Liver (tissue), 9 donors: Measurements from ENCODE around the gene GGT6. TPM values are rescaled to one million over a fixed set of nuclear protein-coding genes. Genes with fewer than 3 reads are reported as not detected.

Experiments
- DNase-seq: peaks from one replicate; pipeline ENCODE4 v3.0.0-alpha.2; 2017; ENCODE audit warnings: low spot score
- H3K27ac ChIP-seq, 2 donors: one replicate each; pipeline ENCODE4 v1.7.0; 2013; ENCODE audit warnings: inconsistent platforms in 2 of 2, low read length in 2 of 2, control low read depth in 1 of 2, low read depth in 1 of 2, mild to moderate bottlenecking in 1 of 2
- H3K27me3 ChIP-seq, 4 donors: one replicate each; pipeline versions ENCODE4 v1.6.1 to v1.7.0; 2013; ENCODE audit warnings: low read length in 3 of 4, inconsistent platforms in 1 of 4, mild to moderate bottlenecking in 1 of 4, moderate library complexity in 1 of 4; ENCODE audit not compliant: control insufficient read depth in 4 of 4, insufficient read depth in 4 of 4
- H3K36me3 ChIP-seq, 4 donors: one replicate each; pipeline versions ENCODE4 v1.6.1 to v1.7.0; 2013; ENCODE audit warnings: low read length in 3 of 4, mild to moderate bottlenecking in 3 of 4, low read depth in 1 of 4, moderate library complexity in 1 of 4; ENCODE audit not compliant: control insufficient read depth in 4 of 4, insufficient read depth in 3 of 4
- H3K4me1 ChIP-seq, 4 donors: one replicate each; pipeline versions ENCODE4 v1.6.1 to v1.7.0; 2013; ENCODE audit warnings: low read length in 3 of 4, mild to moderate bottlenecking in 3 of 4, moderate library complexity in 1 of 4; ENCODE audit not compliant: control insufficient read depth in 4 of 4, insufficient read depth in 4 of 4
- H3K4me3 ChIP-seq, 3 donors: one replicate each; pipeline versions ENCODE4 v1.6.1 to v1.7.0; 2013; ENCODE audit warnings: low read length in 3 of 3, control low read depth in 1 of 3, low read depth in 1 of 3, mild to moderate bottlenecking in 1 of 3
- H3K9ac ChIP-seq, 2 donors: one replicate each; pipeline ENCODE4 v1.7.0; 2013; ENCODE audit warnings: low read length in 2 of 2, mild to moderate bottlenecking in 2 of 2, moderate library complexity in 2 of 2, control low read depth in 1 of 2, low read depth in 1 of 2
- H3K9me3 ChIP-seq, 4 donors: one replicate each; pipeline versions ENCODE4 v1.6.1 to v1.7.0; 2013; ENCODE audit warnings: low read length in 3 of 4; ENCODE audit not compliant: control insufficient read depth in 4 of 4
- EGR1 ChIP-seq, 2 donors: IDR thresholded peaks; 2 replicates each; pipeline ENCODE4 v1.6.1; 2016 to 2018; ENCODE audit warnings: antibody characterized with exemption in 2 of 2, low read depth in 2 of 2
- FOXA1 ChIP-seq: IDR thresholded peaks from 2 replicates; pipeline ENCODE4 v1.6.1; 2016; ENCODE audit warnings: antibody characterized with exemption
- FOXA2 ChIP-seq: IDR thresholded peaks from 2 replicates; pipeline ENCODE4 v1.6.1; 2016; ENCODE audit warnings: antibody characterized with exemption
- GABPA ChIP-seq, 2 donors: IDR thresholded peaks in 1 of 2; conservative IDR thresholded peaks in 1 of 2; 2 replicates each; pipeline ENCODE4 v1.6.1; 2016; ENCODE audit warnings: antibody characterized with exemption in 2 of 2, mild to moderate bottlenecking in 1 of 2, moderate library complexity in 1 of 2
- HNF4A ChIP-seq, 2 donors: conservative IDR thresholded peaks; 2 replicates each; pipeline ENCODE4 v1.6.1; 2016; ENCODE audit warnings: antibody characterized with exemption in 2 of 2, mild to moderate bottlenecking in 2 of 2
- HNF4G ChIP-seq: IDR thresholded peaks from 2 replicates; pipeline ENCODE4 v1.6.1; 2016; ENCODE audit warnings: antibody characterized with exemption
- NR2F2 ChIP-seq: IDR thresholded peaks from 2 replicates; pipeline ENCODE4 v1.6.1; 2016; ENCODE audit warnings: antibody characterized with exemption
- RAD21 ChIP-seq, 2 donors: IDR thresholded peaks; 2 replicates each; pipeline ENCODE4 v1.6.1; 2016; ENCODE audit warnings: antibody characterized with exemption in 2 of 2, mild to moderate bottlenecking in 2 of 2
- REST ChIP-seq: IDR thresholded peaks from 2 replicates; pipeline ENCODE4 v1.6.1; 2016; ENCODE audit warnings: antibody characterized with exemption, mild to moderate bottlenecking
- RXRA ChIP-seq, 2 donors: IDR thresholded peaks; 2 replicates each; pipeline ENCODE4 v1.6.1; 2017 to 2018; ENCODE audit warnings: antibody characterized with exemption in 2 of 2, mild to moderate bottlenecking in 1 of 2
- SP1 ChIP-seq: IDR thresholded peaks from 2 replicates; pipeline ENCODE4 v1.6.1; 2018; ENCODE audit warnings: antibody characterized with exemption, mild to moderate bottlenecking
- TAF1 ChIP-seq: conservative IDR thresholded peaks from 2 replicates; pipeline ENCODE4 v1.6.1; 2016; ENCODE audit warnings: antibody characterized with exemption, mild to moderate bottlenecking
- YY1 ChIP-seq: IDR thresholded peaks from 2 replicates; pipeline ENCODE4 v1.6.1; 2016; ENCODE audit warnings: antibody characterized with exemption, mild to moderate bottlenecking
- ZBTB33 ChIP-seq: IDR thresholded peaks from 2 replicates; pipeline ENCODE4 v1.6.1; 2016; ENCODE audit warnings: antibody characterized with exemption
- WGBS: extraction: QIAGEN DNeasy Blood & Tissue Kit; methylation state at CpG from one replicate; pipeline ENCODE4 v1.1.7; 2013; 5-methylcytosine and 5-hydroxymethylcytosine counted together
- polyA plus RNA-seq, 2 donors: library from polyadenylated mRNA; stranded (reverse) in 1 of 2; unstranded in 1 of 2; fragments of 200-250 nt in 1 of 2; fragments of >200 nt in 1 of 2; fragmentation: Nextera tagmentation in 1 of 2; extraction: Ambion mirVana in 1 of 2; gene quantifications; one replicate each; pipeline versions ENCODE4 v1.2.1 to v1.2.3, GENCODE V29; 2013 to 2015
- total RNA-seq, 2 donors: library from RNA; depleted of rRNA; stranded (reverse); fragments of >200 nt; gene quantifications; one replicate each; pipeline ENCODE4 v1.2.3, GENCODE V29; 2014
- TF ChIP-seq, protein P1 (sequence below): fragments of 150-350 bp; IDR thresholded peaks from 2 replicates; pipeline ENCODE4 v1.5.1; 2017; ENCODE audit warnings: improper control_type of control experiment, low read depth, low read length; ENCODE audit not compliant: missing input control
- TF ChIP-seq, protein P2 (sequence below): IDR thresholded peaks from 2 replicates; pipeline ENCODE4 v1.6.1; 2016; ENCODE audit warnings: antibody characterized with exemption
- donor health status: healthy.
- donor health status: healthy.
- donor health status: healthy.
- donor health status: healthy.
- donor health status: healthy.

GGT6 gene
- total and polyA plus RNA-seq, 4 donors: 0.19 to 1.1 (median 0.53) TPM

- H3K4me3 ChIP-seq: no peak overlapping the region
- no peak overlapping the region for H3K27ac ChIP-seq
- no peaks in the 10 kb centered on the region for H3K27me3 ChIP-seq
- no peaks in the 10 kb centered on the region for H3K9me3 ChIP-seq
- no peak overlapping the region for H3K9ac ChIP-seq
- H3K4me1 ChIP-seq: peaks cover 0 to 14% (median 6%) of the 10 kb centered on the region in 4 donors
- H3K36me3 ChIP-seq: peaks cover 0 to 2% (median 0%) of the 10 kb centered on the region in 4 donors
- DNase-seq: no peak
- WGBS: 97% methylated on average over 9 of the region's 9 CpGs
- TF ChIP-seq GABPA (IDR thresholded peaks at IDR 0.05 in 1 of 2, conservative IDR thresholded peaks at IDR 0.05 in 1 of 2): no peak
- no peak for TF ChIP-seq NR2F2
- no peak for TF ChIP-seq EGR1 (IDR thresholded peaks at IDR 0.05; ENCODE audit: low read depth in 2 of 2)
- TF ChIP-seq, protein P1, sequence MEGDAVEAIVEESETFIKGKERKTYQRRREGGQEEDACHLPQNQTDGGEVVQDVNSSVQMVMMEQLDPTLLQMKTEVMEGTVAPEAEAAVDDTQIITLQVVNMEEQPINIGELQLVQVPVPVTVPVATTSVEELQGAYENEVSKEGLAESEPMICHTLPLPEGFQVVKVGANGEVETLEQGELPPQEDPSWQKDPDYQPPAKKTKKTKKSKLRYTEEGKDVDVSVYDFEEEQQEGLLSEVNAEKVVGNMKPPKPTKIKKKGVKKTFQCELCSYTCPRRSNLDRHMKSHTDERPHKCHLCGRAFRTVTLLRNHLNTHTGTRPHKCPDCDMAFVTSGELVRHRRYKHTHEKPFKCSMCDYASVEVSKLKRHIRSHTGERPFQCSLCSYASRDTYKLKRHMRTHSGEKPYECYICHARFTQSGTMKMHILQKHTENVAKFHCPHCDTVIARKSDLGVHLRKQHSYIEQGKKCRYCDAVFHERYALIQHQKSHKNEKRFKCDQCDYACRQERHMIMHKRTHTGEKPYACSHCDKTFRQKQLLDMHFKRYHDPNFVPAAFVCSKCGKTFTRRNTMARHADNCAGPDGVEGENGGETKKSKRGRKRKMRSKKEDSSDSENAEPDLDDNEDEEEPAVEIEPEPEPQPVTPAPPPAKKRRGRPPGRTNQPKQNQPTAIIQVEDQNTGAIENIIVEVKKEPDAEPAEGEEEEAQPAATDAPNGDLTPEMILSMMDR: no peak
- TF ChIP-seq HNF4A (conservative IDR thresholded peaks at IDR 0.05): no peak
- TF ChIP-seq YY1: no peak
- TF ChIP-seq ZBTB33: no peak
- no peak for TF ChIP-seq TAF1
- TF ChIP-seq FOXA1: no peak
- TF ChIP-seq RAD21 (IDR thresholded peaks at IDR 0.05): no peak
- TF ChIP-seq REST: no peak
- no peak for TF ChIP-seq FOXA2
- no peak for TF ChIP-seq RXRA (IDR thresholded peaks at IDR 0.05)
- no peak for TF ChIP-seq SP1
- TF ChIP-seq HNF4G: no peak
- TF ChIP-seq, protein P2, sequence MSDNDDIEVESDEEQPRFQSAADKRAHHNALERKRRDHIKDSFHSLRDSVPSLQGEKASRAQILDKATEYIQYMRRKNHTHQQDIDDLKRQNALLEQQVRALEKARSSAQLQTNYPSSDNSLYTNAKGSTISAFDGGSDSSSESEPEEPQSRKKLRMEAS: no peak
These were observed 14.2 kb upstream of the GGT6 start for GRCh38 chr17:4574448-4575045.

GRCh38 chr17:4573669-4574068 is 13.3 kb upstream of the GGT6 start:
- Histone ChIP-seq H3K4me1 (peaks cover 0 to 14% (median 6%) of the 10 kb centered on the region in 4 donors), H3K9me3 (no peaks in the 10 kb centered on the region), H3K9ac (no peak overlapping the region), H3K4me3 (no peak overlapping the region), H3K36me3 (peaks cover 0 to 2% (median 0%) of the 10 kb centered on the region in 4 donors), H3K27ac (no peak overlapping the region), H3K27me3 (no peaks in the 10 kb centered on the region)
- TF ChIP-seq ZBTB33 (no peak), FOXA2 (no peak)
- WGBS: 79% methylated on average over 7 of the region's 7 CpGs
- DNase-seq: no peak
